SKM-1 (cell line): ENCODE measurements around the gene FOXP2.

Experiments used
- DNase-seq: peaks from one replicate; lab custom pipeline; 2025; ENCODE audit not compliant: unreplicated experiment; lab: John Stamatoyannopoulos, UW

Gene FOXP2

GRCh38 chr7:114708646-114709045 lies 294.0 kb downstream of the FOXP2 start:
- no peak for DNase-seq

GRCh38 chr7:114710499-114710898 lies 295.9 kb downstream of the FOXP2 start:
- no peak for DNase-seq

GRCh38 chr7:114711241-114711640 lies 296.6 kb downstream of the FOXP2 start:
- DNase-seq, result no peak

GRCh38 chr7:114715907-114716306 lies 301.3 kb downstream of the FOXP2 start:
- no peak for DNase-seq

GRCh38 chr7:114718861-114719260 lies 304.2 kb downstream of the FOXP2 start:
- no peak for DNase-seq

- no peak for DNase-seq
Measured at GRCh38 chr7:114720725-114721124, 306.1 kb downstream of the FOXP2 start.

- DNase-seq, result no peak
Measured at GRCh38 chr7:114722562-114722961, 307.9 kb downstream of the FOXP2 start.

GRCh38 chr7:114723308-114723707 lies 308.7 kb downstream of the FOXP2 start:
- no peak for DNase-seq

- DNase-seq, result no peak
Measured at GRCh38 chr7:114740095-114740494, 325.5 kb downstream of the FOXP2 start.

- DNase-seq, result no peak
Measured at GRCh38 chr7:114740941-114741340, 326.3 kb downstream of the FOXP2 start.

- no peak for DNase-seq
Measured at GRCh38 chr7:114741911-114742310, 327.3 kb downstream of the FOXP2 start.
